Mesenchymal stem cell (in vitro differentiated cells and primary cell): ENCODE data around the gene RALY.

ENCODE experiments used
- DNase-seq: peaks from one replicate; pipeline ENCODE4 v3.0.0-alpha.2; 2013
- H2AFZ ChIP-seq: one replicate; pipeline ENCODE4 v1.6.1; 2013; ENCODE audit warnings: low read depth, mild to moderate bottlenecking, control low read depth, inconsistent platforms, low read length, moderate library complexity
- H2AK5ac ChIP-seq: 2 replicates; pipeline ENCODE4 v1.6.1; 2013; ENCODE audit warnings: low read length, moderate library complexity, mild to moderate bottlenecking, inconsistent platforms; ENCODE audit not compliant: severe bottlenecking
- H2BK120ac ChIP-seq: one replicate; pipeline ENCODE4 v1.6.1; 2013; ENCODE audit warnings: low read depth, mild to moderate bottlenecking, inconsistent platforms, low read length, moderate library complexity
- H2BK12ac ChIP-seq, 2 experiments: one replicate each; pipeline ENCODE4 v1.6.1; 2013; ENCODE audit warnings: inconsistent platforms in 2 of 2, low read length in 2 of 2, mild to moderate bottlenecking in 2 of 2, moderate library complexity in 2 of 2, control low read depth in 1 of 2
- H2BK15ac ChIP-seq: one replicate; pipeline ENCODE4 v1.6.1; 2013; ENCODE audit warnings: mild to moderate bottlenecking, low read depth, inconsistent platforms; ENCODE audit not compliant: poor library complexity, severe bottlenecking
- H2BK5ac ChIP-seq: 2 replicates; pipeline ENCODE4 v1.6.1; 2013; ENCODE audit warnings: low read depth, mild to moderate bottlenecking, low read length, control low read depth, inconsistent platforms; ENCODE audit not compliant: poor library complexity, severe bottlenecking
- H3K14ac ChIP-seq, 2 experiments: one replicate each; pipeline ENCODE4 v1.6.1; 2013; ENCODE audit warnings: inconsistent platforms in 2 of 2, low read length in 2 of 2, control low read depth in 1 of 2, mild to moderate bottlenecking in 1 of 2, moderate library complexity in 1 of 2
- H3K18ac ChIP-seq, 2 experiments: one replicate each; pipeline ENCODE4 v1.6.1; 2013; ENCODE audit warnings: inconsistent platforms in 2 of 2, low read length in 2 of 2, control low read depth in 1 of 2, low read depth in 1 of 2, mild to moderate bottlenecking in 1 of 2
- H3K23ac ChIP-seq, 2 experiments: one replicate each; pipeline ENCODE4 v1.6.1; 2013; ENCODE audit warnings: inconsistent platforms in 2 of 2, low read length in 2 of 2, mild to moderate bottlenecking in 2 of 2, moderate library complexity in 2 of 2, control low read depth in 1 of 2
- H3K27ac ChIP-seq: 2 replicates; pipeline ENCODE4 v1.5.1; 2013; ENCODE audit warnings: mild to moderate bottlenecking, moderate library complexity, low read length, control low read depth, inconsistent platforms; ENCODE audit not compliant: poor library complexity, severe bottlenecking
- H3K27me3 ChIP-seq, 2 experiments: 2 replicates each; pipeline versions ENCODE4 v1.6.1 to v1.7.0; 2013; ENCODE audit warnings: low read length in 2 of 2, mild to moderate bottlenecking in 2 of 2, moderate library complexity in 2 of 2, control low read depth in 1 of 2, inconsistent platforms in 1 of 2; ENCODE audit not compliant: control insufficient read depth in 1 of 2, insufficient read depth in 1 of 2
- H3K36me3 ChIP-seq, 2 experiments: 2 replicates each; pipeline versions ENCODE4 v1.6.1 to v1.7.0; 2013; ENCODE audit warnings: low read length in 2 of 2, control low read depth in 1 of 2, inconsistent platforms in 1 of 2, low read depth in 1 of 2, mild to moderate bottlenecking in 1 of 2; ENCODE audit not compliant: insufficient read depth in 2 of 2, control insufficient read depth in 1 of 2
- H3K4ac ChIP-seq, 2 experiments: one replicate each; pipeline ENCODE4 v1.6.1; 2013; ENCODE audit warnings: inconsistent platforms in 2 of 2, low read length in 2 of 2, mild to moderate bottlenecking in 2 of 2, moderate library complexity in 2 of 2, control low read depth in 1 of 2, low read depth in 1 of 2
- H3K4me1 ChIP-seq: 2 replicates; pipeline ENCODE4 v1.6.1; 2013; ENCODE audit warnings: low read depth, low read length, control low read depth; ENCODE audit not compliant: control insufficient read depth, insufficient read depth
- H3K4me2 ChIP-seq: 2 replicates; pipeline ENCODE4 v1.6.1; 2013; ENCODE audit warnings: low read length, mild to moderate bottlenecking, inconsistent platforms; ENCODE audit not compliant: poor library complexity, severe bottlenecking
- H3K4me3 ChIP-seq, 2 experiments: 2 replicates each; pipeline versions ENCODE4 v1.5.1 to v1.7.0; 2013; ENCODE audit warnings: low read length in 2 of 2, mild to moderate bottlenecking in 2 of 2, control low read depth in 1 of 2, low read depth in 1 of 2; ENCODE audit not compliant: insufficient read depth in 1 of 2
- H3K79me1 ChIP-seq: replicated peaks from 2 replicates; pipeline ENCODE4 v1.6.1; 2013; ENCODE audit warnings: mild to moderate bottlenecking, control low read depth, low read length, inconsistent platforms; ENCODE audit not compliant: poor library complexity, severe bottlenecking
- H3K9ac ChIP-seq: 2 replicates; pipeline ENCODE4 v1.7.0; 2013; ENCODE audit warnings: mild to moderate bottlenecking, low read length, moderate library complexity
- H3K9me3 ChIP-seq: 2 replicates; pipeline ENCODE4 v1.7.0; 2013; ENCODE audit warnings: mild to moderate bottlenecking, low read length; ENCODE audit not compliant: control insufficient read depth
- H4K8ac ChIP-seq: one replicate; pipeline ENCODE4 v1.6.1; 2013; ENCODE audit warnings: inconsistent platforms, mild to moderate bottlenecking, low read length, moderate library complexity
- H4K91ac ChIP-seq: one replicate; pipeline ENCODE4 v1.6.1; 2013; ENCODE audit warnings: mild to moderate bottlenecking, low read length, inconsistent platforms
- WGBS: methylation state at CpG from one replicate; pipeline ENCODE4 v1.1.7; 2013; ENCODE audit warnings: mixed read lengths; 5-methylcytosine and 5-hydroxymethylcytosine counted together

RALY gene

DNA sequence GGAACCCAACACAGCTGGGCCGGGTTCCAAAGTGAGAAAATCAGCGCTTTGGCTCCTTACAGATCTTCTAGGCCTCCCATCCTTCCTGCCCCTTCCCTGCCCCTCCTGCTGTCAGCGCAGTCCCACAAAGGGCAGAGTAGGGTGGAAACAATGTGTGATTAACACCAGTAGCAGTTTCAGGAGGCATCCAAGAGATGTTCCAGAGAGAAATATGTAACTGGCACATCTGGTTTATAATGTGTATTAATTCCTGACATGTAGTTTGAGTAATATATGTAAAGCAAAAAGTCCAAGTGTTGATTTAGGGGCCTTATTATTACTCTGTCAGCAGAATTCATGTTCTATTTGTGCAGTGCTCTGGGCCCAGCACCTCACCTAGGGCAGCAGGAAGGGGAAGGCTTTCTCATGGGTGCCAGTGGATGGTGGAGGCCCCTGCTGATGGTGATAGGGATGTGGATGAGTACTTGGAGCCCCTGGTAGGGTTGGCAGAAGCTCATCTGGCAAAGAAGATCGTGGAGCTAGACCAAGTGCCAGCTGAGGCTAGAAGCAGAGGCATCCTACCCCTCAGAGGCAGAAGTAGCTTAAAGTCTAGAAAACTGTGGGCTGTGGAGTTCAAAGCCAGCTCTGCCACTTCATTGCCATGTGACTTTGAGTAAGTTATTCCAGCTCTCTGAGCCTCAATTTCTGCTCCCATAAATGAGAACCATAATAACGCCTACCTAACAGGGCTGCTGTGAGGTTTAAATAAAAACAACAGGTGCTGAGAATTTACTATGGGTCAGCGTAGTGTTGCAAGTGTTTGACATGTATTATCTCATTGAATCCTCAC lies 22.4 kb upstream of the RALY start:
- Histone ChIP-seq H4K8ac (no peak overlapping the region), H3K4me1 (no peaks in the 10 kb centered on the region), H3K36me3 (no peaks in the 10 kb centered on the region), H3K14ac (peak overlapping the region in 1 of 2 experiments; percentile 28), H3K4ac (no peak overlapping the region), H3K4me3 (no peak overlapping the region), H3K27ac (no peak overlapping the region), H3K27me3 (peaks cover 0 to 4% of the 10 kb centered on the region in 2 experiments), H2AFZ (no peak overlapping the region), H3K9me3 (peaks cover 9% of the 10 kb centered on the region), H3K9ac (no peak overlapping the region), H2AK5ac (no peak overlapping the region), H2BK15ac (no peak overlapping the region), H3K23ac (no peak overlapping the region), H4K91ac (no peak overlapping the region), H2BK12ac (no peak overlapping the region), H2BK5ac (no peak overlapping the region), H2BK120ac (no peak overlapping the region), H3K79me1 (no peaks in the 10 kb centered on the region), H3K4me2 (no peak overlapping the region), H3K18ac (peak overlapping the region in 1 of 2 experiments; percentile 8)
- DNase-seq: no peak
- whole genome bisulfite sequencing: 92% methylated on average over 4 of the region's 6 CpGs

DNA sequence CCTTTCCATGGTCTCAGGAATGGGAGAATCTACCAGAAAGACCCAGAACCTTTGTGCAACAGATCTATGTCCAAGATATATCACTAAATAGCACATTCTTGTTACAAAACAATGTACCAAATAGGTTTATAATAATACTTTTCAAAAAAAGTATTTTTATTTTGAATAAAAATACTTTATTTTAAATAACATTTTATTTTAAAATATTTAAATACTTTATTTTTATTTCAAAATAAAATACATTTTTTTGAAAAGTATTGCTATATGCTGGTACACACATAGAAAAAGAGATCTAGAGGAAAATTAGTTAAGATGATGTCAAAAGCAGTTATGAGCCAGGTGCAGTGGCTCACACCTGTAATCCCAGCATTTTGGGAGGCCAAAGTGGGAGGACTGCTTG lies 16.8 kb upstream of the RALY start:
- no peak overlapping the region for H3K27ac ChIP-seq
- no peak overlapping the region for H3K4me2 ChIP-seq
- DNase-seq: no peak
- H3K9me3 ChIP-seq: peaks cover 4% of the 10 kb centered on the region
- H3K14ac ChIP-seq: no peak overlapping the region
- no peak overlapping the region for H2BK5ac ChIP-seq
- no peak overlapping the region for H4K8ac ChIP-seq
- no peak overlapping the region for H3K23ac ChIP-seq
- no peaks in the 10 kb centered on the region for H3K79me1 ChIP-seq
- H3K9ac ChIP-seq: no peak overlapping the region
- no peaks in the 10 kb centered on the region for H3K36me3 ChIP-seq
- no peak overlapping the region for H4K91ac ChIP-seq
- no peak overlapping the region for H2BK12ac ChIP-seq
- H2BK15ac ChIP-seq: no peak overlapping the region
- no peak overlapping the region for H2AFZ ChIP-seq
- H2BK120ac ChIP-seq: no peak overlapping the region
- no peaks in the 10 kb centered on the region for H3K4me1 ChIP-seq
- no peak overlapping the region for H3K4me3 ChIP-seq
- H2AK5ac ChIP-seq: no peak overlapping the region
- H3K18ac ChIP-seq: no peak overlapping the region
- peaks cover 13 to 14% of the 10 kb centered on the region in 2 experiments for H3K27me3 ChIP-seq
- no peak overlapping the region for H3K4ac ChIP-seq

DNA sequence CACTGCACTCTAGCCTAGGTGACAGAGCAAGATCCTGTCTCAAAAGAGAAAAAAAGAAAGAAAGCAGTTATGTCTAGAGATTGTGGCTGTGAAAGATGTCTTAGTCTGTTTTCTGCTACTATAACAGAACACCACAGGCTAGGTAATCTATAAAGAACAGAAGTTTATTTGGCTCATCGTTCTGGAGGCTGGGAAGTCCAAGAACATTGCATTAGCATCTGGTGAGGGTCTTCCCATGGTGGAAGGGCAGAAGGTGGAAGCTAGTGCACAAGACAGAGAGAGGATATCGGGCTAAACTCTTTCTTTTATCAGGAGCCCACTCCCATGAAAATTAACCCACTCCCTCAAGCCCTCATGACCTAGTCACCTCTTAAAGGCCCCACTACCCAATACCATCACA lies 16.2 kb upstream of the RALY start:
- Histone ChIP-seq H2BK12ac (no peak overlapping the region), H3K18ac (no peak overlapping the region), H2BK5ac (no peak overlapping the region), H4K8ac (no peak overlapping the region), H3K4me2 (no peak overlapping the region), H3K27me3 (peaks cover 13 to 14% of the 10 kb centered on the region in 2 experiments), H3K9me3 (peaks cover 4% of the 10 kb centered on the region), H2BK120ac (no peak overlapping the region), H2AK5ac (no peak overlapping the region), H3K23ac (no peak overlapping the region), H4K91ac (no peak overlapping the region), H3K9ac (no peak overlapping the region), H2AFZ (no peak overlapping the region), H3K4me1 (no peaks in the 10 kb centered on the region), H2BK15ac (no peak overlapping the region), H3K79me1 (no peaks in the 10 kb centered on the region), H3K4ac (no peak overlapping the region), H3K36me3 (no peaks in the 10 kb centered on the region), H3K14ac (no peak overlapping the region), H3K27ac (no peak overlapping the region), H3K4me3 (no peak overlapping the region)
- WGBS: 81% methylated on average over 2 of the region's 2 CpGs
- DNase-seq: no peak

DNA sequence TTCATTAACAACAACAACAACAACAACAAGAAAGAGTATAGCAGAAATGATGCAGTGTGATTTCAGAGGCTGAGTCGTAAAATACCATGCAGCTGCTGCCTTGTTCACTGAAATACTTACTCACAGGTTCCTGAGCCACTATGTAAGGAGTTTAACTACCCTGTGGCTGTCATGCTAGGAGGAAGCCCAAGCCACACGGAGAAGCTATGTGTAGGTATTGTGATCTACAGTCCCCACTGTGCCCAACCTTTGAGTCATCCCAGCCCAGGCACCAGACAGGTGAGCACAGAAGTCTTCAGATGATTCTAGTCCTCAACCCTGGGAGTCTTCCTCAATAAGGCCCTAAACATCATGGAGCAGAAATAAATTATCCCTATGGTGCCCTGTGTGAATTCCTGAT lies 14.6 kb upstream of the RALY start:
- H3K9me3 ChIP-seq: no peaks in the 10 kb centered on the region
- H3K36me3 ChIP-seq: no peaks in the 10 kb centered on the region
- no peak overlapping the region for H3K23ac ChIP-seq
- H3K4ac ChIP-seq: no peak overlapping the region
- H2BK5ac ChIP-seq: no peak overlapping the region
- no peak overlapping the region for H3K14ac ChIP-seq
- H2AFZ ChIP-seq: no peak overlapping the region
- H3K4me1 ChIP-seq: no peaks in the 10 kb centered on the region
- H3K79me1 ChIP-seq: no peaks in the 10 kb centered on the region
- peaks cover 13 to 14% of the 10 kb centered on the region in 2 experiments for H3K27me3 ChIP-seq
- no peak overlapping the region for H4K91ac ChIP-seq
- H3K4me2 ChIP-seq: no peak overlapping the region
- H2BK120ac ChIP-seq: no peak overlapping the region
- H2BK15ac ChIP-seq: no peak overlapping the region
- H3K27ac ChIP-seq: no peak overlapping the region
- no peak overlapping the region for H2AK5ac ChIP-seq
- H4K8ac ChIP-seq: no peak overlapping the region
- DNase-seq: no peak
- no peak overlapping the region for H2BK12ac ChIP-seq
- H3K18ac ChIP-seq: no peak overlapping the region
- H3K9ac ChIP-seq: no peak overlapping the region
- H3K4me3 ChIP-seq: no peak overlapping the region
- WGBS: 83% methylated on average over 2 of the region's 2 CpGs
